ENCODE measurements around the gene PMS1.

DNA sequence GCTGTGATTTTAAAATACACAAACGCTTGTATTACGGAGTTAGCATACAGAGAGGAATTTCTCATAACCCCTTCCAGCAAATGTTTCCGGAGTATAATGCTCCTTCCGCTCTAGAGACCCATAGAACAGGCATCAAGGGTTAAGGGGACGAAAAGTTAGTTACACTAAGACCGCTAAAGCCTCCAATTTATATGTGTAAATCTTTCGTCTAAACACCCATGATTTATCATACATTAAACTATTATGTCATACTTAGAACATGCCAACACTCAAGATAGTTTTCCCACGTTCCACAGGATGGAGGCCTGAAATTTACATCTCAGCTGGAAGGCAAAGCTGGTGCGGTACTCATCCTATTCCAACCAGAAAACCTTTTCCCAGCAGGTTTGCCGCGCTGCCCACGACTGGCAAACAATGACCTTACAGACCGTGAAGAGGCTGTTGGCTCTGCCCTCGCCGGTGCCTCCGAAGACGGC, 761 bp upstream of the PMS1 start:
- TF ChIP-seq, protein P1, sequence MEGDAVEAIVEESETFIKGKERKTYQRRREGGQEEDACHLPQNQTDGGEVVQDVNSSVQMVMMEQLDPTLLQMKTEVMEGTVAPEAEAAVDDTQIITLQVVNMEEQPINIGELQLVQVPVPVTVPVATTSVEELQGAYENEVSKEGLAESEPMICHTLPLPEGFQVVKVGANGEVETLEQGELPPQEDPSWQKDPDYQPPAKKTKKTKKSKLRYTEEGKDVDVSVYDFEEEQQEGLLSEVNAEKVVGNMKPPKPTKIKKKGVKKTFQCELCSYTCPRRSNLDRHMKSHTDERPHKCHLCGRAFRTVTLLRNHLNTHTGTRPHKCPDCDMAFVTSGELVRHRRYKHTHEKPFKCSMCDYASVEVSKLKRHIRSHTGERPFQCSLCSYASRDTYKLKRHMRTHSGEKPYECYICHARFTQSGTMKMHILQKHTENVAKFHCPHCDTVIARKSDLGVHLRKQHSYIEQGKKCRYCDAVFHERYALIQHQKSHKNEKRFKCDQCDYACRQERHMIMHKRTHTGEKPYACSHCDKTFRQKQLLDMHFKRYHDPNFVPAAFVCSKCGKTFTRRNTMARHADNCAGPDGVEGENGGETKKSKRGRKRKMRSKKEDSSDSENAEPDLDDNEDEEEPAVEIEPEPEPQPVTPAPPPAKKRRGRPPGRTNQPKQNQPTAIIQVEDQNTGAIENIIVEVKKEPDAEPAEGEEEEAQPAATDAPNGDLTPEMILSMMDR (IDR thresholded peaks at IDR 0.05): no peak
- TF ChIP-seq POLR2AphosphoS5 (IDR thresholded peaks at IDR 0.05): no peak
- TF ChIP-seq POLR2A (IDR thresholded peaks at IDR 0.05): no peak

All from gastroesophageal sphincter (tissue), 3 donors.